Stimulated activated CD4-positive, alpha-beta T cell treated with anti-CD3 and anti-CD28 coated beads, Interleukin-1b, Interleukin-23, amount 100 ng/mL, for 24 hours (primary cell): ENCODE data around the gene LMBR1.
"Not testable (repeated sequence)": the region's sequence is repeated elsewhere in the genome, so short reads cannot be mapped to it uniquely, and the experiment has no call there.

Experiments used
- DNase-seq, 4 experiments: peaks; one replicate each; pipeline ENCODE4 v3.0.0-alpha.2; 2020; ENCODE audit warnings: low read depth in 4 of 4, low spot score in 1 of 4

LMBR1 gene

DNA sequence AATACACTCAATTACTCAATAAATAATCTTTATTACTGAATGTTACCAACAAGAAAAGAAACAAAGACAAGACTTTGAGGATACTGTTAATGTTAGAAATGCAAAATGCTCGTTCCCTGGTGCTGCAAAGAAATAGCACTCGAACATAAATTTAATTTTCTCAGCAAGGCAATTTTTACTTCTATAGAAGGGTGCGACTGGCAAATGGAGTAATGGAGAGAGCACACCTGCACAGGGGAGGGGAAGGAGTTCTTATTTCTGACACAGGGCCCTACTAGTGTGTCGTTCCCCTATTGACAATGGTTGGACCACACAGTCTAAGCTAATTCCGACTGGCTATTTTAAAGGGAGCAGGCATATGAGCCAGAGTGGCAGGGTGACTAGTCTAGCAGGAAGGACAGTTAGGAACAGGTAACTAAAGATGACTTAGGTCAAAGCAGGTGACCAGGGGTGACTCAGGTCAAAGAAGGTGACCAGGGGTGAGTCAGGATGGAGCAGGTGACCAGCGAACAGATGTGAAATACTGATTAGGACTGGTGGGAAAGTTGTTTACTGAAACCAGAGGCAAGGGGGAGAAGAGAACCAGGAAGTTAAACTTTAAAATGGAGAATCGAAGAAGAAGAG is 133.3 kb downstream of the LMBR1 start:
- no peak for DNase-seq

DNA sequence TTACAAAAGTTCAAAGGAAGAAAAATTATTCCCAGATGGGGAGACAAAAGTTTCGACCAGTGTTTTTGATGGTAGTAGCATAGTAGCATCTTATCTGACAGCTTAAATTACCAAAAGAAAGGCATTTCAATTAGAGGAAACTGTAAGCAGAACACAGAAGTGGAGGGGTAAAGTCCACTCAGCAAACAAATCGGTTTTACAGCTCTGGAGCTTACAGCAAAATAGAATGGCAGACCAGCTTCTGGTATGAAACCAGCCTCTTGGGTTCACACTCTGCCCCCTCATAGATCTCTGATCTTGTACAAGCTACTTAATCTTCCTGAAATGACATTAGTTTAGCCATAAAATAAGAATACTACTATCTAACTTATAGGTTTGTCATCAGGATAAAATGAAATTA is 133.8 kb downstream of the LMBR1 start:
- no peak for DNase-seq

DNA sequence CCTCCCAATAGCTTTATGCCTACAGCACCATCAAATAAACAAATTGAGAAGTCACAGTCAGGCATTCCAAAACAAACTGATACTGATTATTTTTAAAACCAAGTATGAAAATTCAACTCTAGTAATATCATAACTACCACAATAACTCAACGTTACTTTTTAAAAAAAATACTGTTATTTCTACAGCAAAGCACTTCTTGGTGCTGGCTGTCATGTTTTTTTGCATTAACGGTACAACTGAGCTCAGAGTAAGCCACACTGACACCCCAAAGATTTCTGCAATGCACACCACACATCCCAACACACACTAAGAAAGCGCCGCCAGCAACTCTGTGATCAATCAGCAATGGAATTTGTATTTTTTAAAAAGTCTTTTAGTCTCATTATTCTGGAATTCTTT is 138.8 kb downstream of the LMBR1 start:
- DNase-seq, result no peak

DNA sequence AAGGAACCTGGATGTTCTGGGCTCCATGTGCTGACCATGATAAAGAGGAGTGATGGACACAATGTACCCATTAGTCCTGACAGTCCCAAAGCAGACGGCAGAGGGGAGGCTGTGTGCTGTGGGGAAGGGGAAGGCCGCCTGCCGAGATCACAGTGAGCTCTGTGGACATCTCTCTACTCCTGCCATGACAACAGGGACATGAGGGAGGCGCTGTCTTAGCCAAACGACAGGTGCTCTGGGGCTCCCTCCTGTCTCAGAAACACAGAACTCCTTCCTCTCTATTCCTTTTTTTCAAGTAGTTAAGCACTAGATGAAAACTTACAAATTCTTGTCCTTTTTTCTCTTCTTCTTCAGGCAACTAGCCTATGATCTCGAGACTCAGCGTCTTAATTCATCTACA is 139.4 kb downstream of the LMBR1 start:
- DNase-seq, result no peak

DNA sequence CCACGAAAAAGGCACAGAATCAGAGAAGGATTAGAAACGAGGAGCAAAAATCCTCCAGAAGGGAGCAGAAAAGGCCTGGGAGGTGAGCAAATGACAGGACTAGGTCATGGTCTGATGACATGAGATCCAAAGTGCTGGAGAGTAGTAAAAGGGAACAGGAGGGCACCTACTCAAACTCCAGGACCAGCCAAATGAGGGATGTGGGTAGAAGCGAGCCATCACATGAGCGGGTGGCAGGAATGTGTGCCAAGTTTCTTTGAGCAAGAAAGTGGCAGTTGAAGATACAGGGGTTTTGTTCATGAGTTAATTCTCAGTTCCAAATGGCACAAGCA is 139.8 kb downstream of the LMBR1 start:
- no peak for DNase-seq

DNA sequence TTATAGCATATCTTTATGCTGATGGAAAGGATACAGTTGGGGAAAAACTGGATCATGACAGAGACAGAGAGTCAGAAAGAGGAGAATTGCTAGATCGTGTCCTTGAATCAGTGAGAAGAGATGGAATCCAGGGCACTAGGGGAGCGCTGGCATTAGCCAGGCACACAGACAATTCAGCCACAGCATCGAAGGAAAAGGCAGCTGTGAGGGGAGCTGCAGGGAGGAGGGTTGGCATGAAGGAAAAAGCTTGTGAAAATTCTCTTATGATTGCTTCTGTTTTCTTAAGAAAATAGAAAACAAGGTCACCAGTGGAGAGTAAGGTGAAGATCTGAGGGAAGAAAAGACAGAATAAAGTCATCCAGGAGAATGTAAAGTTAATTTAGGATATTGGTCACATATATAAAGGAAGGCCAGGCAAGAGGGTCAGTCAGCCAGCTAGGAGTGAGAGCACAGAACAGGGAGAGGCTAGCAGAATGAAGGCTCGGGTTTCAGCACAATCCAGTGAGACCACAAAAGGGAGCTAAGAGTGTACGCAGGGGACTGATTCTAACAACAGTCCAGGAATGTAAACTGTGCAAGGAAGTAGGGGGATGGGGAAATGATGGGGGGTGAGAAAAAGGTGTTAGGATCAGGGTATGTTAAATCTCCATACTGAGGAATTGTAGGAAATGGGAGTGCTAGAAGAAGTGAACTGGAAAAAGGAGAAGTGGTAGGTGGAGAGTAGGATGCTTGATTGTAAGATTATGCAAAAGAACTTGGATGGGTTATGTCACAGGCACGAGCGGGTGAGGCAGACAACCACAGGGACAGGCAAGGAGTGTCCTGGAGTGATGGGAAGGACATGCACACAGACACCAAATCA is 140.4 kb downstream of the LMBR1 start:
- DNase-seq, result no peak

DNA sequence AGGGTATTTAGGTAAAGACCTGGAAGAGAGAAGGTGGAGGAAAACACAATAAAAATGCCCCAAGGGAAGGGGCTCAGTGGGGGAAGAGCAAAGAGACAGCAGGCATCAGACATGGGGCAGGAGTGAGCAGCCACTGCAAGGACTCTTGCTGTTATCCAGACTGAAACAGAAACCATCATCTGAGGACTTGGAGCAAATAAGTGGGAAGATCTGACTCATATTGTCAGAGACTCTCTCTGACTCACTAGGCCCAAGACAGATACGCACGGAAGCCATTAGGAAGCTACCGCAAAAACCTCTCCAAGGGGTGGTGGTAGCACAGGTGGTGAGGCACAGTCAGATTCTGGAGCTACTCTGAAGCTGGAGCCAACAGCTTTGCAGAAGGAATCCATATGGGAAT is 141.7 kb downstream of the LMBR1 start:
- DNase-seq, result peak in 1 of 4 experiments; percentile 40

DNA sequence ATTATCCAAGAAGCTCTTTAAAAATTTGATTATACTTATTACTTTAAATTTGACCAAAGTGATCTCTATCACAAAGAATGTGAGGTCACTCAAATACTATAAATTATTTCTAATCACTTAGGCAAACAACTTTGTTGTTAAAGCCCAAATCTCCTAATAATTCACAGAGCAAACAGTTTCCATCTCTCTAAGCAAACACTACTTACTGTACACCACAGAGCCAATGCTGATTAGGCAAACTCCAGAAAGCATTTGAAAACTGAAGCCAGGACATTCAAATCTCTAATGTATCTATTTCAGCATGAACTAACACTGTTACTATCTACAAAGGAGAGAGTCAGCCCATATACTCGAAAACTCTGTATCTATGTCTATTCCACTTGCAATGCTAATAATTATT is 145.3 kb downstream of the LMBR1 start:
- no peak for DNase-seq

DNA sequence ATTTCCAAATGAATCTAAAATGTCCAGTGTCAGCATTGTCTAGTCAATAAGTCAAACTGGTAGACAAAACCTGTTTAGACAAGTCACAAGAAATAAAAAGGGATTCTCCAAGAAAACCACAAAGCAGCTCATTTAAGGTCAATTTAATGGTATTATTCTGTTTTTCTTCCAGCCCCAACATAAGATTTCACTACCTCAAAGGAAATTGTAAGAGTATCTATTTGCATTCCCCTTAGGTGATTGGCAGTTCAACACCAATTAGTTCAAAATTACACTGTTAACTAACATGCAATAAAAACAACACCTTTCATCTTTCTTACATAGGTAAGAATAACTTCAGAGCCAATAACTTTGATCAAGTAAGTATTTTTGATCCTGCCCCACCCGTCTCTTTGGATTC is 146.1 kb downstream of the LMBR1 start:
- no peak for DNase-seq

DNA sequence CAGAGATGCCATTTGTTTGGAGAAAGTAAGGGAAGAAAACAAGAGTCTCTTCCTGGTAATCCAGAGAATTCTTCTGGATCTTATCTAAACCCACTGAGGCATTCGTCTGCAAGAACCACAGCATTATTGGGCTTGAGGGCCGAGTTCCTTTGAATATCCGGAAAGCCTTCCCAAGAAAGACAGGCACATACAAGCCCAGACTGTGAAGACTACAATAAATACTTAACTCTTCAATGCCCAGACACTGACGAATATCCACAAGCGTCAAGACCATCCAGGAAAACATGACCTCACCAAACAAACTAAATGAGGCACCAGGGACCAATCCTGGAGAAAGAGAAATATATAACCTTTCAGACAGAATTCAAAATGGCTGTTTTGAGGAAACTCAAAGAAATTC is 153.4 kb downstream of the LMBR1 start:
- DNase-seq, result no peak

DNA sequence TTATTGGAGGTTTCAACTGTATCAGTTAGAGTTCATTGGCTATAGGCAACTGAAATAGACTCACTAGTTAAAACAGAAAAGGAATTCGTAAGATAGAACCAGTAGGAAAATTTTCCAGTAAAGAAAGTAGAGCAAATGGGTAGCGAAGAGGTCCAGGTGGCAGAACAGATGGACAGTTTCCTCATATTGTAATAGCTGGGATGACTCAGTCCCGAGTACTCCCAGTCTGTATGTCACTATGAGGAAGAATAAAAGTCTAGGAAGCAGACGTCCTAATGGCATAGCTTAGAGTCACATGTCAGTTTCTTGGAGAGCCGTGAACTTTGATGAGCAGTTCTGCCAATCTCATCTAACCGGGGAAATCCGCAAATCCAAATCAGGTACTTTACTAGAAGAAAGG is 157.1 kb downstream of the LMBR1 start:
- no peak for DNase-seq

DNA sequence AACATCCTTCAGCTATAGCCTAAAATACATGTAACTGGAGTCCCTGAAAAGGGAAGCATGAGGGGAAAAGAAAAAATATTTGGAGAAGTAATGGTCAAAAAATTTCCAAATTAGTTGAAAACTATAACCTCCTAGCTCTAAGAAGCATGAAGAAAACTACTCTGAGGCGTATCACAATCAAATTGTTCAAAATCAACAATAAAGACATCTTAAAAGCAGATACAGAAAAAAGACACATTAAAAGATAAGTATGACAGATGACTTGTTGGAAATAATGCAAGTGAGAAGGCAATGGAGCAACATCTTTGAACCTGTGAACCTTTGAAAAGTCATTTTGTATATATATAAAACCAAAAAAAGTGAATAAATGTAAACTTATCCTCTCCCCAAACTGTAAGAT is 159.3 kb downstream of the LMBR1 start:
- DNase-seq, result no peak

DNA sequence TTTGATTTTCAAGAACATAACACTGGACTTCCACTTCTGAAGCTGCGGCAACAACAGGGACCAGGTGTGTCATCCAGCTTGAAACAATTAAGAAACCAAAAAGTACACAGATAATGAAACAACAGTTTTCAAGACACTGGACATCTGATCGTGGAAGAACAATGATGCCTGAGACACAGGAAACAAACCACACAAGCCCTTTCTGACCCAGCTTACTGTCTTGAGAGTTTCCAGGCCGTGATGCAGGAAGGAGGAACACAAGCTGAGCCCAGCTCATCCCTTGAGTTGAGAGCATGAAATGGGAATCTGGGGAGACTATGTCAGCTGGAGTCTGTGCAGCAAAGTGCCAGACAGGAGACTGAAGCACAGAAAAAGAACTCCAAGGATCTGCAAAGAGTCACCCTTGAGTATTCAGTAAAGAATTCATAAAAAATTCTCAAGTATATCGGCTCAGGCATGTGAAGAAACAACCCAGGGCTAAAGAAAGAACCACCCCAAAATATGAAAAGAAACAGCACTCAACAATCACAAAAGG is 160.8 kb downstream of the LMBR1 start:
- no peak for DNase-seq

DNA sequence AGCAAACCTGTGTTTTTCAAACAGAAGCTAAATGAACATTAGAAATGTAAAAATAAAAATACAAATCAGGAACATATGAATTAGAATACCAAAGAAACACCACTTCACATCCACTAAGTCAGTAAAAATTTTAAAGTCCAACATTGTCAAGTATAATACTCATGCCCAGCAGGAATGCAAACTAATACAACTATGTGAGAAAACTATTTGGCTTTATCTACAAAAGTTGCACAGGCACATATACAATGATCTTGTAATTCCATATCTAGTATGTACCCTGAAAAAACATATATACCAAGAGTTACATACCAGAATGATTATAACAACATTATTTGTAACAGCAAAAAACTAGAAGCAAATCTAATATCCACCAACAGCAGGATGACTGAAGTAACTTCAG is 161.3 kb downstream of the LMBR1 start:
- no peak for DNase-seq

DNA sequence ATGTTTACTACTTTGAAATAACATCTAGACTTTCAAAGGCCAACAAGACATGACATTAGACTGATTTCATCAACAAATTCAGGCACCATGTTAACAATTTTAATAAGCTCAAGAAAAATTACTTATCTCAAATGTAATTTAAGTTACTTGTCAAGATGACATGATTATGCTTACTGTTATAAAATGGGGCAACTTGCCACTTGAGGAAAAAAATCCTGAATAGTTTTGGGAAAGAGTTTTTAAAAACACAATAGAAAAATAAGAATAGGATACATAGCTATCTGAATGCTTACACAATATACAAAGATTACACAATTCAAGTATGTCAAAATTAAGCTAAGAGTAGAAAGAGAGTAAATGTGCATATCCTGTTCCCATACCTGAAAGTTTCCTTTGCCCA is 167.0 kb downstream of the LMBR1 start:
- no peak for DNase-seq

DNA sequence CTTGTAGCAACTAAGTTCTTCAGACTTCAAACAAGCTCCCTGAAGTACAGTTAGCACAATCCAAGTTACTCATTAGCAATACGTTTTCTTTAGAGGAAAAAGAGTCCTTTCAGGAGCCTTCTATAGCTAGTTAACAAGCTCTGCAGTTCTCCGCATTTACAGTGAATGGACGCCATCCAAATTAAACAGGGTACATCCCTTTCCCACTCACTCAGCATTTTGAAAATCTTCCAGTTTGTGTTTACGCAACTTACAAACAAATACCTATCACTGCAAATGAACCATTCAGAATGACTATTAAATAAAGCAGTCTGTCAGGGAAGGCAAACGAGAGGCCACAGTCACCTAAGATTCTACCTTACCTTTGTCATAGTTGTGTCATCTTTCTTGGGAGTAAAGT is 167.9 kb downstream of the LMBR1 start:
- no peak for DNase-seq

DNA sequence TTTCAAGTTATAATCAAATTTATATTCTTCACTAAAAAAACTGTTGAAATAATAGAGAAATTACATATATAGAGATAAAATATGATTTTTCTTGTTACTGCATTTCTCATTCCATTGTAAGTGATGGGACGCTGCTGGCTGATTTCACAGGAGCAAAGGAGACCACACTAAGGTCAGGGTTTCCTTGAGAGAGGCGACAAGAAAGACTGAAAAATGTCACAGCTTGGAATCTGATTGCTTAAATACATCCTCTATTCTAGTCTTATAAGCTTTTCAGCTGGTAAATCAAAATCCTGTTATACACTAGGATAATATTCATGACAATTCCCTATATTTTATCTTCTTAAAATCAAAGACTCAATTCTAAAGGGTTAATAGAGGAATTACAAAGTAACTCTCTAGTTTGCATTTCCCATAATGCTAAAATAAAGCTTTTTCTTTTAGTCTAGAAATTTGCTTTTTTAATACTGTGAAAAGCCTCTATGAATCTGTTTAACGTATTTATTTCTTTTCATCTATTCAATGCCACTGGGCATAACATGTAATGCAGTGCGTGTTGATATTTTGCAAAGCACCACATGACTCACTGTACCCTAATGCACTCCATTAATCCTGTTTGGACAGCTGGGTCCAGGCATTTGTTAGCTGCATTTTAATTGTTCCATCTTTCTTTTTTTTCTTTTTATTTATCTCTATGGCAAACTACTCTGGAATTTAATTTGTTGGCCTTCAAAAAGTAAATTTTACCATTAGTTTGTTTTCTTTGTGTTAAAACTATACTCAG is 170.7 kb downstream of the LMBR1 start:
- DNase-seq, result no peak

DNA sequence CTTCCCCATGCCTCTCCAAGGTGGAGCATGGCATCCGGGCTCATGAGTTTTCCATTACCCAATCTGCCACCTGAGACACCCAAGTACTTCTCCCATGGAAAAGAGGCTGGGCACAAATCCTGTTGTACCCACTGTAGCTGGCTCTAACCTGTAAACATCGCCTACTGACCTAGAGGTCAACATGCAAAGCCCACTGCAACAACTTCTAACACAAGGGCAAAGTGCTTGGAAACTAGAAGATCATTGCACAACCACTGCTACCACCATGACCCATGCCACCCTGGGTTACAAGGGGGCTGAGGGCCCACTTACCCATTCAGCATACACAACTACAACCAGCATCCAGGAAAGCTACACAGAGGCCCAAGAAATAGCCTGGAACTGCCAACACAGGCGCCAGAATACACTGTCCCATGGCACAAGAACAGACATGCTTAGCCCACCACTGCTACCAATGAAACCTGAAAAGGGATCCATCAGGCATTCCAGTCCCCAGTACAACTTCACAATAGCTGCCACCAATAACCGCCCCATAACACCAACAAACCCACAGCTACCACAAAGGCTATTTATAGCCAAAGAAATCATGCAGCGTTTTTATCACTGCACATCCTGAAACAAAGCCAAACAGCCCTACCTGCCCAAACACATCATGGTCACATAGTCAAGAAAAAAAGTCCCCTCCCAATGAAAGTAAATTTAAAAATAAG is 189.1 kb downstream of the LMBR1 start:
- no peak for DNase-seq

DNA sequence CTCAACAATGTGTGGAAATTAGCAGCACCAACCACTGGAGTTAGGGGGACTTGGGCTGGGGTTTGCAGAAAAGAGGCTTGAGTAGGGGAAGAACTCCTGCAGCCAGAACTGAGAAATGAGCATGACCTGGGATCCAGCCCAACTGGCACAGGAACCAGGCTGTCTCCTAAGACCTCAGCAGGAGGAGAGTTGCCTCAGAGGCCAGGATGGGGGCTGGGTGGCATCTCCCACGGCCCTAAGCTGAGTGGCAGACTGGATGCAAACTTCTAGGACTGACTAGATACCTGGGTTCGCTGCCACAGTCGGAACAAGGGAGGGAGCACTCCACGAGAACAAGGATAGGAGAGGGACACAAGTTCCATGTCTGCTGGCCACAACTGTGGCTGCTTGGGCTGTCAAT is 189.8 kb downstream of the LMBR1 start:
- no peak for DNase-seq

DNA sequence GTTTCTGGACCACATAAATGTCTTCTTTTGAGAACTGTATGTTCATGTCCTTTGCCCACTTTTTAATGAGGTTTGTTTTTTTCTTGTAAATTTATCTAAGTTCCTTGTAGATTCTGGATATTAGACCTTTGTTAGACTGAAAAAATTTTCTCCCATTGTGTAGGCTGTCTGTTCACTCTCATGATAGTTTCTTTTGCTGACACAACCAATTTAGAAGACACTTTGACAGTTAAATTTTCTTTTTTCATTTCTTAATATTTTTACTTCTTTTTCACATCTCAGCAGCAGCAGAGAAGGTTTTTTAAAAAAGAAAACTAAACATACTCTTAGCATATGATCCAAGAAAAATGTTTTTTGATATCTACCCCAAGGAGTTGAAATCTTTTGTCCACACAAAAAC is 190.6 kb downstream of the LMBR1 start:
- no peak for DNase-seq

DNA sequence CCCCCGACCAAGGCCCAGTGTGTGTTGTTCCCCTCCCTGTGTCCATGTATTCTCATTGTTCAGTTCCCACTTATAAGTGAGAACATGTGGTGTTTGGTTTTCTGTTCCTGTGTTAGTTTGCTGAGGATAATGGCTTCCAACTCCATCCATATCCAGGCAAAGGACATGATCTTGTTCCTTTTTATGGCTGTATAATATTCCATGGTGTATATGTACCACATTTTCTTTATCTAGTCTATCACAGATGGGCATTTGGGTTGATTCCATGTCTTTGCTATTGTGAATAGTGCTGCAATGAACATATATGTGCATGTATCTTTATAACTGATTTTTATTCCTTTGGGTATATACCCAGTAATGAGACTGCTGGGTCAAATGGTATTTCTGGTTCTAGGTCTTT is 191.2 kb downstream of the LMBR1 start:
- not testable (repeated sequence) for DNase-seq
